Measurements from ENCODE around the gene SLC44A4. TPM values are rescaled to one million over a fixed set of nuclear protein-coding genes. Genes with fewer than 3 reads are reported as not detected.
A peak's percentile ranks its signal among the peaks of the same experiment; 100 is the strongest.
"Not testable (repeated sequence)": the region's sequence is repeated elsewhere in the genome, so short reads cannot be mapped to it uniquely, and the experiment has no call there.

Gene SLC44A4
- total RNA-seq, 1 experiment from 2014 or later = 3.8 TPM

GRCh38 chr6:31825553-31825952 lies 53.2 kb downstream of the SLC44A4 start:
- H2AFZ ChIP-seq (ENCODE audit: low read length) = no peak overlapping the region
- Mint-ChIP-seq H3K9me3 (no peaks in the 10 kb centered on the region; a peak in 1 of 5 replicates), H3K27me3 (ENCODE audit: low read depth) (peaks cover 4% of the 10 kb centered on the region), H3K4me1 (peaks cover 50 to 54% of the 10 kb centered on the region in 2 experiments), H3K36me3 (ENCODE audit: insufficient read depth in 1 of 3, low read depth in 3 of 3) (no peaks in the 10 kb centered on the region; a peak in 1 of 7 replicates), H3K4me3 (peak overlapping the region; percentile 84 to 92), H3K27ac (peak overlapping the region; percentile 97 to 98 (median 97))
- H4K5ac ChIP-seq (ENCODE audit: insufficient read length, low read depth, low read length) = no peak overlapping the region
- no peak overlapping the region for H2BK20ac ChIP-seq (ENCODE audit: low read depth, low read length, poor library complexity, severe bottlenecking)
- H4K91ac ChIP-seq (ENCODE audit: insufficient read length, low read depth, low read length) = no peak overlapping the region
- no peak overlapping the region for H2BK15ac ChIP-seq (ENCODE audit: low read depth, low read length)
- H3K79me1 ChIP-seq (ENCODE audit: insufficient read depth, low read depth, low read length, poor library complexity, severe bottlenecking) = no peaks in the 10 kb centered on the region
- H3K4ac ChIP-seq (ENCODE audit: low read depth, low read length) = no peak overlapping the region; the same call in 1 of the 2 replicates
- peaks cover 5% of the 10 kb centered on the region; the same call in 1 of the 2 replicates for H3K4me1 ChIP-seq (ENCODE audit: insufficient read depth, low read length)
- H3K14ac ChIP-seq (ENCODE audit: insufficient read depth, low read length) = peak overlapping the region; percentile 51; the same call in 1 of the 2 replicates
- H3K79me2 ChIP-seq (ENCODE audit: insufficient read depth, low read length) = peaks cover 2% of the 10 kb centered on the region; the same call in 1 of the 2 replicates
- peak overlapping the region; percentile 25 for H3K9ac ChIP-seq (ENCODE audit: extremely low read depth, insufficient read length, low read length)
- H2AK5ac ChIP-seq (ENCODE audit: insufficient read length, low read length) = no peak overlapping the region
- no peaks in the 10 kb centered on the region for H3K9me3 ChIP-seq (ENCODE audit: control insufficient read depth, low read depth, low read length)
- no peak for DNase-seq
- no peaks in the 10 kb centered on the region for H4K20me1 ChIP-seq (ENCODE audit: control insufficient read depth, insufficient read depth, insufficient read length)
- H2BK120ac ChIP-seq (ENCODE audit: low read depth, low read length, poor library complexity, severe bottlenecking) = no peak overlapping the region
- no peak overlapping the region for H3K23ac ChIP-seq (ENCODE audit: insufficient read length, low read depth, low read length)
- no peak for TF ChIP-seq CTCF (conservative IDR thresholded peaks at IDR 0.05)
- H3K27ac ChIP-seq (ENCODE audit: insufficient read length, low read depth, low read length) = peak overlapping the region; percentile 84
- H3K23me2 ChIP-seq (ENCODE audit: insufficient read length, low read depth, low read length, poor library complexity, severe bottlenecking) = peaks cover 28% of the 10 kb centered on the region
- H3K27me3 ChIP-seq (ENCODE audit: insufficient read depth, low read length) = no peaks in the 10 kb centered on the region
- no peak overlapping the region for H3K56ac ChIP-seq (ENCODE audit: insufficient read length, low read depth, low read length)
- H2BK12ac ChIP-seq (ENCODE audit: insufficient read length, low read depth, low read length) = no peak overlapping the region
- WGBS (ENCODE audit: extremely low coverage, insufficient read length, low lambda C conversion rate) = no CpG with 5 or more reads among the region's 4 CpGs
- H2BK5ac ChIP-seq (ENCODE audit: insufficient read length, low read length) = no peak overlapping the region
- no peak overlapping the region for H4K8ac ChIP-seq (replicated peaks; ENCODE audit: insufficient read length, low read depth, low read length)
- peak overlapping the region; percentile 36 for H3K18ac ChIP-seq (ENCODE audit: insufficient read length, low read depth, low read length)
- H3T11ph ChIP-seq (ENCODE audit: low read length) = peak overlapping the region; percentile 37
- peak overlapping the region; percentile 31 for H3K4me2 ChIP-seq (ENCODE audit: insufficient read depth, insufficient read length, low read length)

- not testable (repeated sequence) for H3K56ac ChIP-seq (ENCODE audit: insufficient read length, low read depth, low read length); H3K27me3 ChIP-seq (ENCODE audit: insufficient read depth, low read length); H3K4me2 ChIP-seq (ENCODE audit: insufficient read depth, insufficient read length, low read length); H3K9me3 ChIP-seq (ENCODE audit: control insufficient read depth, low read depth, low read length); H2BK15ac ChIP-seq (ENCODE audit: low read depth, low read length); H3K9me3 Mint-ChIP-seq; H3K4me1 ChIP-seq (ENCODE audit: insufficient read depth, low read length); DNase-seq; H3T11ph ChIP-seq (ENCODE audit: low read length); H3K4ac ChIP-seq (ENCODE audit: low read depth, low read length); H4K91ac ChIP-seq (ENCODE audit: insufficient read length, low read depth, low read length); H2AK5ac ChIP-seq (ENCODE audit: insufficient read length, low read length); H3K79me2 ChIP-seq (ENCODE audit: insufficient read depth, low read length); H4K8ac ChIP-seq (replicated peaks; ENCODE audit: insufficient read length, low read depth, low read length); H3K27me3 Mint-ChIP-seq (ENCODE audit: low read depth); H3K79me1 ChIP-seq (ENCODE audit: insufficient read depth, low read depth, low read length, poor library complexity, severe bottlenecking); H3K14ac ChIP-seq (ENCODE audit: insufficient read depth, low read length); H3K23ac ChIP-seq (ENCODE audit: insufficient read length, low read depth, low read length); H3K36me3 Mint-ChIP-seq (ENCODE audit: insufficient read depth in 1 of 3, low read depth in 3 of 3); H2BK12ac ChIP-seq (ENCODE audit: insufficient read length, low read depth, low read length); H2BK20ac ChIP-seq (ENCODE audit: low read depth, low read length, poor library complexity, severe bottlenecking); H2AFZ ChIP-seq (ENCODE audit: low read length); H3K18ac ChIP-seq (ENCODE audit: insufficient read length, low read depth, low read length); H2BK120ac ChIP-seq (ENCODE audit: low read depth, low read length, poor library complexity, severe bottlenecking); H4K5ac ChIP-seq (ENCODE audit: insufficient read length, low read depth, low read length); H3K9ac ChIP-seq (ENCODE audit: extremely low read depth, insufficient read length, low read length); H4K20me1 ChIP-seq (ENCODE audit: control insufficient read depth, insufficient read depth, insufficient read length); H2BK5ac ChIP-seq (ENCODE audit: insufficient read length, low read length); H3K27ac ChIP-seq (ENCODE audit: insufficient read length, low read depth, low read length)
- peaks cover 46 to 53% of the 10 kb centered on the region in 2 experiments for H3K4me1 Mint-ChIP-seq
- H3K27ac Mint-ChIP-seq = peak overlapping the region; percentile 26 to 85 (median 55); a peak in 5 of 7 replicates
- no CpG with 5 or more reads among the region's 9 CpGs for WGBS (ENCODE audit: extremely low coverage, insufficient read length, low lambda C conversion rate)
- H3K23me2 ChIP-seq (ENCODE audit: insufficient read length, low read depth, low read length, poor library complexity, severe bottlenecking) = peaks cover 20% of the 10 kb centered on the region
- peak overlapping the region in 1 of 2 experiments; percentile 70; a peak in 3 of 5 replicates for H3K4me3 Mint-ChIP-seq
Measured at GRCh38 chr6:31823592-31824196, 55.1 kb downstream of the SLC44A4 start.
